Measurements from ENCODE around the gene DPF3. TPM values are rescaled to one million over a fixed set of nuclear protein-coding genes. Genes with fewer than 3 reads are reported as not detected.

DPF3 gene
- total and polyA plus RNA-seq, 2 of the 13 experiments (the other 11 are each of a cell fraction or from before 2014, with no cell fraction given) = 0.09 to 0.60 TPM

DNA sequence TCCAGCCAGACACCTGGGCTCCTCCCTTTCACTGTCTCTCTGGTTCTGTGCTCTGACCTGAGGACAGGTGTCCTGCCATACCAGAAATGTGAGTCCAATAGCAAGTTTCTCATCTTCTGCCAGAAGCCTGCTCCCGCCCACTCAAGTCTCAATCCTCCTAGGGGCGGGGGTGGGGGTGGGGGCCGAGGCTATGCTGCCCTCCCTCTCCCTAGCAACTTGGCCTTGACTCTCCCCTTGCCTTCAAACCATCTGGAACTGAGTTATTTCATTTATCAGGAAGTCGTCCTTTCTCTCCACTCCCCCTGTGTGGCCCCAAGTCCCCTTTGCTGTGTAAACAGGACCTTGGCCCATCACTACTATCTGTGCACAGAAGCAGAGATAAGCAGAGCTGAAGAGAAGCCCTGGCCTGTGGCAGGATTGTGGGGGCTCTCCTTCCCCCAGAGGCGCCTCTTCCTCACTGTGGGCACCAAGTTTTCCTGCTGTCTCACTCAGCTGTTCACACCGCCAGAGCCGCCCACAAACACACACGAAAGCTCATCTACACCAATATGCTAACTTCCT lies 117.1 kb downstream of the DPF3 start (continued):
- TF ChIP-seq, protein P1, sequence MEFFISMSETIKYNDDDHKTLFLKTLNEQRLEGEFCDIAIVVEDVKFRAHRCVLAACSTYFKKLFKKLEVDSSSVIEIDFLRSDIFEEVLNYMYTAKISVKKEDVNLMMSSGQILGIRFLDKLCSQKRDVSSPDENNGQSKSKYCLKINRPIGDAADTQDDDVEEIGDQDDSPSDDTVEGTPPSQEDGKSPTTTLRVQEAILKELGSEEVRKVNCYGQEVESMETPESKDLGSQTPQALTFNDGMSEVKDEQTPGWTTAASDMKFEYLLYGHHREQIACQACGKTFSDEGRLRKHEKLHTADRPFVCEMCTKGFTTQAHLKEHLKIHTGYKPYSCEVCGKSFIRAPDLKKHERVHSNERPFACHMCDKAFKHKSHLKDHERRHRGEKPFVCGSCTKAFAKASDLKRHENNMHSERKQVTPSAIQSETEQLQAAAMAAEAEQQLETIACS (CRISPR knock-in tag; IDR thresholded peaks at IDR 0.05) = no peak
- TF ChIP-seq ZSCAN30 (CRISPR knock-in tag; IDR thresholded peaks at IDR 0.05) = no peak
- TF ChIP-seq, protein P2, sequence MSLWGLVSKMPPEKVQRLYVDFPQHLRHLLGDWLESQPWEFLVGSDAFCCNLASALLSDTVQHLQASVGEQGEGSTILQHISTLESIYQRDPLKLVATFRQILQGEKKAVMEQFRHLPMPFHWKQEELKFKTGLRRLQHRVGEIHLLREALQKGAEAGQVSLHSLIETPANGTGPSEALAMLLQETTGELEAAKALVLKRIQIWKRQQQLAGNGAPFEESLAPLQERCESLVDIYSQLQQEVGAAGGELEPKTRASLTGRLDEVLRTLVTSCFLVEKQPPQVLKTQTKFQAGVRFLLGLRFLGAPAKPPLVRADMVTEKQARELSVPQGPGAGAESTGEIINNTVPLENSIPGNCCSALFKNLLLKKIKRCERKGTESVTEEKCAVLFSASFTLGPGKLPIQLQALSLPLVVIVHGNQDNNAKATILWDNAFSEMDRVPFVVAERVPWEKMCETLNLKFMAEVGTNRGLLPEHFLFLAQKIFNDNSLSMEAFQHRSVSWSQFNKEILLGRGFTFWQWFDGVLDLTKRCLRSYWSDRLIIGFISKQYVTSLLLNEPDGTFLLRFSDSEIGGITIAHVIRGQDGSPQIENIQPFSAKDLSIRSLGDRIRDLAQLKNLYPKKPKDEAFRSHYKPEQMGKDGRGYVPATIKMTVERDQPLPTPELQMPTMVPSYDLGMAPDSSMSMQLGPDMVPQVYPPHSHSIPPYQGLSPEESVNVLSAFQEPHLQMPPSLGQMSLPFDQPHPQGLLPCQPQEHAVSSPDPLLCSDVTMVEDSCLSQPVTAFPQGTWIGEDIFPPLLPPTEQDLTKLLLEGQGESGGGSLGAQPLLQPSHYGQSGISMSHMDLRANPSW (CRISPR knock-in tag; IDR thresholded peaks at IDR 0.05; ENCODE audit: borderline replicate concordance) = no peak
- TF ChIP-seq MZF1 (CRISPR knock-in tag; IDR thresholded peaks at IDR 0.05; ENCODE audit: borderline replicate concordance) = 0 out of 2 replicates have a peak, but pooled peaks have one; percentile 52
- TF ChIP-seq MXD4 (CRISPR knock-in tag; IDR thresholded peaks at IDR 0.05) = no peak
- TF ChIP-seq, protein P3, sequence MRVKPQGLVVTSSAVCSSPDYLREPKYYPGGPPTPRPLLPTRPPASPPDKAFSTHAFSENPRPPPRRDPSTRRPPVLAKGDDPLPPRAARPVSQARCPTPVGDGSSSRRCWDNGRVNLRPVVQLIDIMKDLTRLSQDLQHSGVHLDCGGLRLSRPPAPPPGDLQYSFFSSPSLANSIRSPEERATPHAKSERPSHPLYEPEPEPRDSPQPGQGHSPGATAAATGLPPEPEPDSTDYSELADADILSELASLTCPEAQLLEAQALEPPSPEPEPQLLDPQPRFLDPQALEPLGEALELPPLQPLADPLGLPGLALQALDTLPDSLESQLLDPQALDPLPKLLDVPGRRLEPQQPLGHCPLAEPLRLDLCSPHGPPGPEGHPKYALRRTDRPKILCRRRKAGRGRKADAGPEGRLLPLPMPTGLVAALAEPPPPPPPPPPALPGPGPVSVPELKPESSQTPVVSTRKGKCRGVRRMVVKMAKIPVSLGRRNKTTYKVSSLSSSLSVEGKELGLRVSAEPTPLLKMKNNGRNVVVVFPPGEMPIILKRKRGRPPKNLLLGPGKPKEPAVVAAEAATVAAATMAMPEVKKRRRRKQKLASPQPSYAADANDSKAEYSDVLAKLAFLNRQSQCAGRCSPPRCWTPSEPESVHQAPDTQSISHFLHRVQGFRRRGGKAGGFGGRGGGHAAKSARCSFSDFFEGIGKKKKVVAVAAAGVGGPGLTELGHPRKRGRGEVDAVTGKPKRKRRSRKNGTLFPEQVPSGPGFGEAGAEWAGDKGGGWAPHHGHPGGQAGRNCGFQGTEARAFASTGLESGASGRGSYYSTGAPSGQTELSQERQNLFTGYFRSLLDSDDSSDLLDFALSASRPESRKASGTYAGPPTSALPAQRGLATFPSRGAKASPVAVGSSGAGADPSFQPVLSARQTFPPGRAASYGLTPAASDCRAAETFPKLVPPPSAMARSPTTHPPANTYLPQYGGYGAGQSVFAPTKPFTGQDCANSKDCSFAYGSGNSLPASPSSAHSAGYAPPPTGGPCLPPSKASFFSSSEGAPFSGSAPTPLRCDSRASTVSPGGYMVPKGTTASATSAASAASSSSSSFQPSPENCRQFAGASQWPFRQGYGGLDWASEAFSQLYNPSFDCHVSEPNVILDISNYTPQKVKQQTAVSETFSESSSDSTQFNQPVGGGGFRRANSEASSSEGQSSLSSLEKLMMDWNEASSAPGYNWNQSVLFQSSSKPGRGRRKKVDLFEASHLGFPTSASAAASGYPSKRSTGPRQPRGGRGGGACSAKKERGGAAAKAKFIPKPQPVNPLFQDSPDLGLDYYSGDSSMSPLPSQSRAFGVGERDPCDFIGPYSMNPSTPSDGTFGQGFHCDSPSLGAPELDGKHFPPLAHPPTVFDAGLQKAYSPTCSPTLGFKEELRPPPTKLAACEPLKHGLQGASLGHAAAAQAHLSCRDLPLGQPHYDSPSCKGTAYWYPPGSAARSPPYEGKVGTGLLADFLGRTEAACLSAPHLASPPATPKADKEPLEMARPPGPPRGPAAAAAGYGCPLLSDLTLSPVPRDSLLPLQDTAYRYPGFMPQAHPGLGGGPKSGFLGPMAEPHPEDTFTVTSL (CRISPR knock-in tag; IDR thresholded peaks at IDR 0.05; ENCODE audit: borderline replicate concordance) = peak; percentile 90; the same call in 1 of the 2 replicates
- TF ChIP-seq, protein P4, sequence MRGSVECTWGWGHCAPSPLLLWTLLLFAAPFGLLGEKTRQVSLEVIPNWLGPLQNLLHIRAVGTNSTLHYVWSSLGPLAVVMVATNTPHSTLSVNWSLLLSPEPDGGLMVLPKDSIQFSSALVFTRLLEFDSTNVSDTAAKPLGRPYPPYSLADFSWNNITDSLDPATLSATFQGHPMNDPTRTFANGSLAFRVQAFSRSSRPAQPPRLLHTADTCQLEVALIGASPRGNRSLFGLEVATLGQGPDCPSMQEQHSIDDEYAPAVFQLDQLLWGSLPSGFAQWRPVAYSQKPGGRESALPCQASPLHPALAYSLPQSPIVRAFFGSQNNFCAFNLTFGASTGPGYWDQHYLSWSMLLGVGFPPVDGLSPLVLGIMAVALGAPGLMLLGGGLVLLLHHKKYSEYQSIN (CRISPR knock-in tag; IDR thresholded peaks at IDR 0.05; ENCODE audit: borderline replicate concordance) = no peak
- peak; percentile 57; the same call in 1 of the 2 replicates for TF ChIP-seq SPEN (CRISPR knock-in tag; IDR thresholded peaks at IDR 0.05; ENCODE audit: low read depth)
- peak; percentile 87; the same call in 1 of the 2 replicates for TF ChIP-seq ZBTB20 (CRISPR knock-in tag; IDR thresholded peaks at IDR 0.05; ENCODE audit: borderline replicate concordance, low read depth)
- no peak for TF ChIP-seq HCFC1 (IDR thresholded peaks at IDR 0.05; ENCODE audit: low read depth, low read length)
- TF ChIP-seq ZNF772 (CRISPR knock-in tag; IDR thresholded peaks at IDR 0.05) = no peak
- no peak for TF ChIP-seq ZNF430 (CRISPR knock-in tag; IDR thresholded peaks at IDR 0.05)
- peak; percentile 66 for TF ChIP-seq HMG20B (CRISPR knock-in tag; conservative IDR thresholded peaks at IDR 0.05)
- TF ChIP-seq, protein P5, sequence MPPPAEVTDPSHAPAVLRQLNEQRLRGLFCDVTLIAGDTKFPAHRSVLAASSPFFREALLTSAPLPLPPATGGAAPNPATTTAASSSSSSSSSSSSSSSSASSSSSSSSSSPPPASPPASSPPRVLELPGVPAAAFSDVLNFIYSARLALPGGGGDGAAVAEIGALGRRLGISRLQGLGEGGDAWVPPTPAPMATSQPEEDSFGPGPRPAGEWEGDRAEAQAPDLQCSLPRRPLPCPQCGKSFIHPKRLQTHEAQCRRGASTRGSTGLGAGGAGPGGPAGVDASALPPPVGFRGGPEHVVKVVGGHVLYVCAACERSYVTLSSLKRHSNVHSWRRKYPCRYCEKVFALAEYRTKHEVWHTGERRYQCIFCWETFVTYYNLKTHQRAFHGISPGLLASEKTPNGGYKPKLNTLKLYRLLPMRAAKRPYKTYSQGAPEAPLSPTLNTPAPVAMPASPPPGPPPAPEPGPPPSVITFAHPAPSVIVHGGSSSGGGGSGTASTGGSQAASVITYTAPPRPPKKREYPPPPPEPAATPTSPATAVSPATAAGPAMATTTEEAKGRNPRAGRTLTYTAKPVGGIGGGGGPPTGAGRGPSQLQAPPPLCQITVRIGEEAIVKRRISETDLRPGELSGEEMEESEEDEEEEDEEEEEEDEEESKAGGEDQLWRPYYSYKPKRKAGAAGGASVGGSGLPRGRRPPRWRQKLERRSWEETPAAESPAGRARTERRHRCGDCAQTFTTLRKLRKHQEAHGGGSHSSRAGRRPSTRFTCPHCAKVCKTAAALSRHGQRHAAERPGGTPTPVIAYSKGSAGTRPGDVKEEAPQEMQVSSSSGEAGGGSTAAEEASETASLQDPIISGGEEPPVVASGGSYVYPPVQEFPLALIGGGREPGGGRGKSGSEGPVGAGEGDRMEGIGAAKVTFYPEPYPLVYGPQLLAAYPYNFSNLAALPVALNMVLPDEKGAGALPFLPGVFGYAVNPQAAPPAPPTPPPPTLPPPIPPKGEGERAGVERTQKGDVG (CRISPR knock-in tag; IDR thresholded peaks at IDR 0.05; ENCODE audit: borderline replicate concordance) = no peak
